Neural progenitor cell (in vitro differentiated cells): ENCODE data around the gene PRSS50. TPM values are rescaled to one million over a fixed set of nuclear protein-coding genes. Genes with fewer than 3 reads are reported as not detected.

Source experiments
- DNase-seq: peaks from one replicate; pipeline ENCODE4 v3.0.0-alpha.2; 2016; ENCODE audit warnings: low spot score
- H2AFZ ChIP-seq: fragments of 200-600 bp; sonication (generic); replicated peaks from 2 replicates; pipeline ENCODE4 v1.6.1; 2016; ENCODE audit warnings: antibody characterized with exemption
- H3F3A ChIP-seq: fragments of 200-600 bp; sonication (generic); 2 replicates; pipeline ENCODE4 v1.6.1; 2016; ENCODE audit warnings: antibody characterized with exemption, low read depth
- H3K27ac ChIP-seq: fragments of 200-600 bp; sonication (generic); 2 replicates; pipeline ENCODE4 v1.5.1; 2016; ENCODE audit warnings: mild to moderate bottlenecking
- H3K27me3 ChIP-seq: fragments of 200-600 bp; sonication (generic); 2 replicates; pipeline ENCODE4 v1.6.1; 2016; ENCODE audit warnings: mild to moderate bottlenecking, moderate library complexity
- H3K36me3 ChIP-seq: fragments of 200-600 bp; sonication (generic); 2 replicates; pipeline ENCODE4 v1.5.1; 2016
- H3K4me1 ChIP-seq: fragments of 200-600 bp; sonication (generic); 2 replicates; pipeline ENCODE4 v1.6.1; 2016; ENCODE audit warnings: mixed run types
- H3K4me2 ChIP-seq: fragments of 200-600 bp; sonication (generic); 2 replicates; pipeline ENCODE4 v1.6.1; 2016
- H3K4me3 ChIP-seq: fragments of 200-600 bp; sonication (generic); 2 replicates; pipeline ENCODE4 v1.5.1; 2016
- H3K79me2 ChIP-seq: fragments of 200-600 bp; sonication (generic); 2 replicates; pipeline ENCODE4 v1.6.1; 2016; ENCODE audit warnings: low read depth
- H3K9ac ChIP-seq: fragments of 200-600 bp; sonication (generic); 2 replicates; pipeline ENCODE4 v1.6.1; 2016
- H3K9me3 ChIP-seq: fragments of 200-600 bp; sonication (generic); 2 replicates; pipeline ENCODE4 v1.5.1; 2016; ENCODE audit warnings: low read depth
- H4K20me1 ChIP-seq: fragments of 200-600 bp; sonication (generic); 2 replicates; pipeline ENCODE4 v1.6.1; 2016; ENCODE audit warnings: low read depth
- H3K27ac Mint-ChIP-seq: 3 replicates; pipeline ENCODE4 v1.8.0; 2021; ENCODE audit warnings: mixed read lengths
- H3K27me3 Mint-ChIP-seq: 2 replicates; pipeline ENCODE4 v1.8.0; 2022; ENCODE audit warnings: low read depth, mild to moderate bottlenecking, inconsistent platforms, moderate library complexity, mixed read lengths; ENCODE audit not compliant: insufficient read depth
- H3K36me3 Mint-ChIP-seq: 3 replicates; pipeline ENCODE4 v1.8.0; 2021; ENCODE audit warnings: mixed read lengths
- H3K4me1 Mint-ChIP-seq: 3 replicates; pipeline ENCODE4 v1.8.0; 2021; ENCODE audit warnings: mixed read lengths
- H3K4me3 Mint-ChIP-seq: 3 replicates; pipeline ENCODE4 v1.8.0; 2021; ENCODE audit warnings: mild to moderate bottlenecking, moderate library complexity, mixed read lengths
- H3K9me3 Mint-ChIP-seq: 3 replicates; pipeline ENCODE4 v1.8.0; 2020; ENCODE audit warnings: mixed read lengths
- EZH2 ChIP-seq: fragments of 200-600 bp; sonication (generic); IDR thresholded peaks from 2 replicates; pipeline ENCODE4 v1.6.1; 2017; ENCODE audit warnings: antibody characterized with exemption, mild to moderate bottlenecking, moderate library complexity
- EZH2phosphoT487 ChIP-seq: fragments of 200-600 bp; sonication (generic); IDR thresholded peaks from 2 replicates; pipeline ENCODE4 v1.6.1; 2017; ENCODE audit warnings: antibody characterized with exemption
- total RNA-seq: library from RNA; depleted of rRNA; stranded (reverse); fragments of >200 nt; gene quantifications from 2 replicates; pipeline ENCODE4 v1.2.3, GENCODE V29; 2015; ENCODE audit warnings: low replicate concordance
- TF ChIP-seq, protein P1 (sequence below): fragments of 200-600 bp; sonication (generic); IDR thresholded peaks from 2 replicates; pipeline ENCODE4 v1.5.1; 2017; ENCODE audit warnings: antibody characterized with exemption, mild to moderate bottlenecking

Gene PRSS50
- total RNA-seq, 1 donor from 2014 or later = 0.28 TPM

DNA sequence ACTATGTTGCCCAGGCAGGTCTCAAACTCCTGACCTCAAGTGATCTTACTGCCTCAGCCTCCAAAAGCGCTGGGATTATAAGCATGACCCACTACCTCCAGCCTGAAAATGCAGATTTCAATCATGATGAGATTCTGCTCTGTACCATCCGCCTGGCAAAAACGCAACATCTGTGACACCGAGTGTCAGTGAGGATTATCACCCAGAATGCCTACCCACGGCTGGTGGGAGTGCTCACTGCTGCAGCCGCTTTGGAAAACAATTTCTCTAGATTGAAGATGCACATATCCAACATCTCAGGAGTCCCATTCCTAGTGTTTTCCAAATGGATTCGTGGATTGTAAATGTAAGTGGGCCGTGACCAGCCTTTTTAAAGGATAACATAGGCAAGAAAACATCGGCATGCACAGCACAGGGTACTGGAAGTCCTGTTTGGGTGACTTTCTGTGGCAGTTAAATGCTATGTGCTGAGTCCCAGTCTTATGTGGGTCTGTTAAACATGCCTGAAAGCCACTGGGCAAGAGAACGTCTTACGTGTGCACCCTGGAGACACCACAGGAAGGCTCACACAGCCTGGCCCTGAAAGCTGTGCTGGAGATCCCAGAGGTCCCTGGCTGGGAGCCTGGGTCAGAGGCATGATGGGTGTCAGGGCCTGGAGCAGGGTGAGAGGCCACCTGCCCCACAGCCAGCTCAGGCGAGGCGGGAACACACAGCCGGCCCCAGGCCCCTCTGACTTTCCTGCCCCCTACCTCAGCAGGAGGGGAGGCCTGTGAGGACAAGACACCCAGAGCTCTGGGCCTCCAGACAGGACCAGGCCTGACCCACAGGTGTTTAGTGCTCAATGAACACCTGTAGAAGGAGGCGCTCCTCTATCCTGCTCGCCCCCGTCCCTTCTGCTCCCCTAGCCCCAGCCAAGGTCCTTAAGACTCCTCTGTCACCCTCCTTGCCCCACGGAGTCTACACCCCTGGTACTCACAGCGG lies 918 bp downstream of the PRSS50 start:
- Histone ChIP-seq H3K9ac (no peak overlapping the region), H3K27me3 (no peaks in the 10 kb centered on the region), H3F3A (no peaks in the 10 kb centered on the region), H3K36me3 (no peaks in the 10 kb centered on the region), H3K4me1 (no peaks in the 10 kb centered on the region), H4K20me1 (no peaks in the 10 kb centered on the region), H3K79me2 (no peaks in the 10 kb centered on the region), H2AFZ (no peak overlapping the region), H3K9me3 (no peaks in the 10 kb centered on the region), H3K4me3 (no peak overlapping the region), H3K27ac (no peak overlapping the region), H3K4me2 (no peak overlapping the region)
- Mint-ChIP-seq H3K27ac (no peak overlapping the region), H3K36me3 (no peaks in the 10 kb centered on the region), H3K4me1 (peaks cover 2% of the 10 kb centered on the region), H3K4me3 (no peak overlapping the region), H3K9me3 (no peaks in the 10 kb centered on the region), H3K27me3 (peaks cover 4% of the 10 kb centered on the region)
- TF ChIP-seq EZH2phosphoT487 = no peak
- TF ChIP-seq, protein P1, sequence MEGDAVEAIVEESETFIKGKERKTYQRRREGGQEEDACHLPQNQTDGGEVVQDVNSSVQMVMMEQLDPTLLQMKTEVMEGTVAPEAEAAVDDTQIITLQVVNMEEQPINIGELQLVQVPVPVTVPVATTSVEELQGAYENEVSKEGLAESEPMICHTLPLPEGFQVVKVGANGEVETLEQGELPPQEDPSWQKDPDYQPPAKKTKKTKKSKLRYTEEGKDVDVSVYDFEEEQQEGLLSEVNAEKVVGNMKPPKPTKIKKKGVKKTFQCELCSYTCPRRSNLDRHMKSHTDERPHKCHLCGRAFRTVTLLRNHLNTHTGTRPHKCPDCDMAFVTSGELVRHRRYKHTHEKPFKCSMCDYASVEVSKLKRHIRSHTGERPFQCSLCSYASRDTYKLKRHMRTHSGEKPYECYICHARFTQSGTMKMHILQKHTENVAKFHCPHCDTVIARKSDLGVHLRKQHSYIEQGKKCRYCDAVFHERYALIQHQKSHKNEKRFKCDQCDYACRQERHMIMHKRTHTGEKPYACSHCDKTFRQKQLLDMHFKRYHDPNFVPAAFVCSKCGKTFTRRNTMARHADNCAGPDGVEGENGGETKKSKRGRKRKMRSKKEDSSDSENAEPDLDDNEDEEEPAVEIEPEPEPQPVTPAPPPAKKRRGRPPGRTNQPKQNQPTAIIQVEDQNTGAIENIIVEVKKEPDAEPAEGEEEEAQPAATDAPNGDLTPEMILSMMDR = no peak
- DNase-seq = no peak

DNA sequence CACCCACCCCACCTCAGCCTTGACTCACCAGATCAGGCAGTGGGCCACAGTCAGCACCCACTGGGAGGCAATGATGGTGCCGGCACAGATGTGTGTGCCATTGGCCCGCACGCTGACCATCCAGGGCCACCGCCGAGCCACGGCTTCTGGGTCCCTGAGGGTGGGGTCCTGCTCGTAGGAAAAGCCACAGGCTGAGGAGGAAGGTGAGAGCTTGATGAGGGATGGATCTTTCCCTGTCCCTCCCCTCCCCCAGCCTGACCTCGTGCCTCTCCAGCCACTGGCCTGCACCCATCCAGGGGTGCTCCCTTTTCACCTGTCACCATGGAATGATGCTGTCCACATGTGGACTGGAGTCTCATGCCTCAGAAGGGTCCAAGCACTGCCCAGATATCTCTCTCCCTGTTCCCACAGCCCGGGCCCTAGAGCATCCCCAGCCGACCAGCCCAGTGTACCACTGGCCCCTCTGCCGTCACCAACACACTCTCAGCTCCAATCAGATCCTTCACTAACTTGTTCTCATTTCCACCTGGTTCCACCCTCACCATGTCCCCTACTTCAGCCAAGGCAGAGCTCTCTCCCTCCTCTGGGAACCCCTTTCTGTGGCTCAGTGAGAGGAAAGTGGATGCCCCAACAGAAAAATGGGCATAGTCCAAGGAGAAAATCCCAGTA lies 2.0 kb downstream of the PRSS50 start:
- Mint-ChIP-seq H3K4me1 (peaks cover 5% of the 10 kb centered on the region), H3K9me3 (no peaks in the 10 kb centered on the region), H3K27me3 (peaks cover 7% of the 10 kb centered on the region), H3K4me3 (no peak overlapping the region), H3K36me3 (no peaks in the 10 kb centered on the region), H3K27ac (no peak overlapping the region)
- Histone ChIP-seq H3K9ac (no peak overlapping the region), H3K36me3 (no peaks in the 10 kb centered on the region), H3K4me3 (no peak overlapping the region), H3K27me3 (no peaks in the 10 kb centered on the region), H3K9me3 (no peaks in the 10 kb centered on the region), H3K27ac (no peak overlapping the region), H3F3A (no peaks in the 10 kb centered on the region), H3K4me2 (no peak overlapping the region), H2AFZ (no peak overlapping the region), H3K4me1 (no peaks in the 10 kb centered on the region), H3K79me2 (no peaks in the 10 kb centered on the region), H4K20me1 (no peaks in the 10 kb centered on the region)
- TF ChIP-seq EZH2 = no peak
- TF ChIP-seq, protein P1 = no peak
- no peak for TF ChIP-seq EZH2phosphoT487
- DNase-seq = no peak

DNA sequence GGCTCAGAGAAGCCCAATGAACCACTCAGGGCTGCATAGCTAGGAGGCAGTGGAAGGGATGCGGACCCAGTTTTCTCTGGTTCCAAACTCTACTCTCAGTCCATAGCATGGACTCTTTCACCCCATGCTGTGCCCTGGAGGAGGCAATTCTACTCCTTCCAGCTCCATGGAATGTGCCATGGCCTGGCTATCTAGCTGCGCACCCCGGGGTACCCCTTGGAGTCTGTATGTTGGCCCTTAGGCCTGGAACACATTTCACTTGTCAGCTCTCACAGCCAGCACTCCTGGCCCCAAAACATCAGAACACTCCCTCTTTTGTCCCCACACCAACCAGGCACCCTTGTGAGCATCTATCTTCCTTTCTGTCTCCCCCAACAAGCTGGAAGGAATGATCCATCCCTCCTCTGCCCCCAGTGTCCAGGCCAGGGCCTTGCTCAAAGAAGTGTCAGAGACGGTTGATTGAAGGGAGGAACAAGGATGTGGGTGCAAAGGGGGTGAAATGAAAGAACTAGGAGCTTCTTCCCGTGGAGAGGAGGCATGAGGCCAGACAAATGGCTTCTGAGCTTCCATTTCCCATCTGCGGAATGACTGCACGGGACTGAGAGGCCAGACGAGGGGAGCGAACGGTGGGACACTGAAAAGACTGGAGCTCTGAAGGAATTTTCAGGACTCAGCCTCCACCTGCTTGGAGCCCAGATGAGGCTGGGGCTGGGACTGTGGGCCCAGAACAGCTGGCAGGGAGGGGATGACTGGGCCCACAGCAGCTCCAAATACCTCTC lies 2.8 kb downstream of the PRSS50 start:
- Mint-ChIP-seq H3K4me3 (no peak overlapping the region), H3K36me3 (no peaks in the 10 kb centered on the region), H3K27ac (peak overlapping the region; percentile 31), H3K4me1 (peaks cover 3% of the 10 kb centered on the region), H3K9me3 (no peaks in the 10 kb centered on the region), H3K27me3 (peaks cover 7% of the 10 kb centered on the region)
- no peaks in the 10 kb centered on the region for H3K9me3 ChIP-seq
- TF ChIP-seq EZH2 = no peak
- no peak for TF ChIP-seq EZH2phosphoT487
- TF ChIP-seq, protein P1 = no peak
- H3K36me3 ChIP-seq = no peaks in the 10 kb centered on the region
- H2AFZ ChIP-seq = no peak overlapping the region
- H3K27ac ChIP-seq = no peak overlapping the region
- no peaks in the 10 kb centered on the region for H3K79me2 ChIP-seq
- no peaks in the 10 kb centered on the region for H4K20me1 ChIP-seq
- no peak overlapping the region for H3K4me2 ChIP-seq
- no peak overlapping the region for H3K9ac ChIP-seq
- no peak overlapping the region for H3K4me3 ChIP-seq
- H3F3A ChIP-seq = no peaks in the 10 kb centered on the region
- H3K4me1 ChIP-seq = no peaks in the 10 kb centered on the region
- no peak for DNase-seq
- H3K27me3 ChIP-seq = no peaks in the 10 kb centered on the region
